ENCODE data around the gene B9D2.
"Not testable (repeated sequence)": the region's sequence is repeated elsewhere in the genome, so short reads cannot be mapped to it uniquely, and the experiment has no call there.

Gene B9D2

GRCh38 chr19:41354343-41354953 lies 9.5 kb downstream of the B9D2 start:
- no peak for DNase-seq

GRCh38 chr19:41353466-41354342 lies 10.2 kb downstream of the B9D2 start, which contains the start of gene TGFB1:
Gene TGFB1 (minus strand): TSS chr19:41353922. CDS start chr19:41353044, 878 bp downstream.
- DNase-seq: no peak

GRCh38 chr19:41352609-41353465 lies 11.1 kb downstream of the B9D2 start:
- no peak for DNase-seq

GRCh38 chr19:41352279-41352608 lies 11.7 kb downstream of the B9D2 start:
- DNase-seq: no peak

GRCh38 chr19:41351339-41352245 lies 12.4 kb downstream of the B9D2 start:
- no peak for DNase-seq

- no peak for DNase-seq
These were observed 13.1 kb downstream of the B9D2 start for GRCh38 chr19:41350735-41351338.

GRCh38 chr19:41346916-41347315 lies 17.0 kb downstream of the B9D2 start:
- DNase-seq: not testable (repeated sequence)

GRCh38 chr19:41344162-41344561 lies 19.8 kb downstream of the B9D2 start:
- DNase-seq: no peak

GRCh38 chr19:41341669-41342490 lies 22.1 kb downstream of the B9D2 start:
- DNase-seq: no peak

- DNase-seq: no peak
These were observed 24.0 kb downstream of the B9D2 start for GRCh38 chr19:41339936-41340335.

GRCh38 chr19:41335467-41335866 lies 28.5 kb downstream of the B9D2 start:
- no peak for DNase-seq

GRCh38 chr19:41334793-41335192 lies 29.2 kb downstream of the B9D2 start:
- DNase-seq: no peak

- no peak for DNase-seq
These were observed 31.5 kb downstream of the B9D2 start for GRCh38 chr19:41332468-41332867.

- no peak for DNase-seq
These were observed 31.9 kb downstream of the B9D2 start for GRCh38 chr19:41332000-41332399.

GRCh38 chr19:41330946-41331678 lies 32.8 kb downstream of the B9D2 start:
- DNase-seq: no peak

- DNase-seq: no peak
These were observed 33.5 kb downstream of the B9D2 start for GRCh38 chr19:41330481-41330880.

- DNase-seq: no peak
These were observed 35.1 kb downstream of the B9D2 start for GRCh38 chr19:41328842-41329225.

GRCh38 chr19:41328157-41328841 lies 35.6 kb downstream of the B9D2 start:
- DNase-seq: no peak

- DNase-seq: no peak
These were observed 36.3 kb downstream of the B9D2 start for GRCh38 chr19:41327576-41328156.

Measured in NCI-H526 treated with DMSO at 0.1 percent for 48 hours (cell line).